K562 (cell line): ENCODE results near the gene SERPINA3. TPM values are rescaled to one million over a fixed set of nuclear protein-coding genes. Genes with fewer than 3 reads are reported as not detected.

Experiments
- ATAC-seq: fragments of 200-7000 bp; cut with Tn5 transposase; 3 replicates; pipeline ENCODE4 v1.9.1; 2020; ENCODE audit warnings: moderate library complexity
- BruUV-seq: library from RNA; stranded (reverse); fragments of 400-500 nt; replicated peaks from 2 replicates; lab custom pipeline; 2021; lab: Mats Ljungman, UMichigan
- CTCF ChIA-PET: fragments of 300-600 bp; formaldehyde crosslinking; extraction: SDS; loops from one replicate; lab custom pipeline; 2021; ENCODE audit warnings: low intra/inter-chr PET ratio; lab: Yijun Ruan, JAX
- POLR2A ChIA-PET: fragments of 300-600, 350-650 bp; sonication (Branson Sonifier 250); formaldehyde crosslinking; extraction: SDS; loops from one replicate; lab custom pipeline; 2021; ENCODE audit warnings: antibody characterized with exemption, inconsistent platforms; lab: Yijun Ruan, JAX
- DNase-seq, 4 experiments: peaks; one replicate each; pipeline versions ENCODE4 v3.0.0 to v3.0.0-alpha.2; 2011 to 2018; ENCODE audit warnings: low spot score in 3 of 4, mixed read lengths in 3 of 4; ENCODE audit errors: extremely low read depth in 1 of 4
- FAIRE-seq: peaks from 2 replicates; lab custom pipeline; 2011; peaks lifted over from hg19 to GRCh38; lab: Jason Lieb, UNC
- H2AFZ ChIP-seq: 2 replicates; pipeline ENCODE4 v1.6.0; 2011; ENCODE audit warnings: low read depth, low read length, control low read depth, inconsistent platforms
- H3K27ac ChIP-seq: fragments of 200-600 bp; 3 replicates; pipeline ENCODE4 v1.8.0; 2011; ENCODE audit warnings: low read depth, mild to moderate bottlenecking, control low read depth, inconsistent platforms, low read length, moderate library complexity, mixed read lengths; ENCODE audit errors: extremely low read depth
- H3K27me3 ChIP-seq, 2 experiments: fragments of 300-600 bp in 1 of 2; 2 replicates in 1 of 2; 3 replicates in 1 of 2; pipeline versions ENCODE4 v1.6.0 to v1.8.0; 2011; ENCODE audit warnings: inconsistent platforms in 2 of 2, low read length in 2 of 2, mild to moderate bottlenecking in 1 of 2, mixed read lengths in 1 of 2, moderate library complexity in 1 of 2; ENCODE audit not compliant: control insufficient read depth in 2 of 2, insufficient read depth in 2 of 2
- H3K36me3 ChIP-seq: fragments of 300-600 bp; 3 replicates; pipeline ENCODE4 v1.8.0; 2011; ENCODE audit warnings: mild to moderate bottlenecking, low read length, inconsistent platforms; ENCODE audit not compliant: control insufficient read depth, insufficient read depth
- H3K4me1 ChIP-seq, 2 experiments: fragments of 200-600 bp in 1 of 2; replicated peaks in 1 of 2; 2 replicates in 1 of 2; 3 replicates in 1 of 2; pipeline versions ENCODE4 v1.5.1 to v1.8.0; 2011; ENCODE audit warnings: inconsistent platforms in 2 of 2, low read length in 2 of 2, mild to moderate bottlenecking in 1 of 2, mixed read lengths in 1 of 2, moderate library complexity in 1 of 2; ENCODE audit not compliant: control insufficient read depth in 2 of 2, insufficient read depth in 2 of 2
- H3K4me2 ChIP-seq: 2 replicates; pipeline ENCODE4 v1.6.1; 2011; ENCODE audit warnings: low read length, control low read depth, inconsistent platforms, mixed read lengths; ENCODE audit not compliant: insufficient read depth
- H3K4me3 ChIP-seq: fragments of 200-600 bp; sonication (generic), shearing (Covaris generic); 2 replicates; pipeline ENCODE4 v1.5.1; 2016; ENCODE audit warnings: control low read depth, inconsistent platforms
- H3K79me2 ChIP-seq: fragments of 200-600 bp; 3 replicates; pipeline ENCODE4 v1.8.0; 2011; ENCODE audit warnings: low read length, inconsistent platforms; ENCODE audit not compliant: control insufficient read depth, insufficient read depth
- H3K9ac ChIP-seq, 2 experiments: 2 replicates each; pipeline versions ENCODE4 v1.6.0 to v1.6.1; 2011; ENCODE audit warnings: low read depth in 2 of 2, low read length in 2 of 2, control low read depth in 1 of 2, inconsistent platforms in 1 of 2, mild to moderate bottlenecking in 1 of 2, mixed read lengths in 1 of 2; ENCODE audit not compliant: insufficient read depth in 1 of 2
- H3K9me1 ChIP-seq: one replicate; pipeline ENCODE4 v1.6.0; 2011; ENCODE audit warnings: inconsistent platforms, mild to moderate bottlenecking, low read length, moderate library complexity; ENCODE audit not compliant: control insufficient read depth, insufficient read depth
- H3K9me3 ChIP-seq: replicated peaks from 2 replicates; pipeline ENCODE4 v1.5.1; 2011; ENCODE audit warnings: low read depth, low read length, inconsistent platforms; ENCODE audit not compliant: control insufficient read depth, insufficient read depth
- H4K20me1 ChIP-seq: replicated peaks from 2 replicates; pipeline ENCODE4 v1.6.1; 2011; ENCODE audit warnings: low read length, inconsistent platforms, mixed read lengths; ENCODE audit not compliant: control insufficient read depth, insufficient read depth
- ARHGAP35 ChIP-seq: fragments of 450-650 bp; IDR thresholded peaks from 2 replicates; pipeline ENCODE4 v1.6.1; 2018; ENCODE audit not compliant: partially characterized antibody
- ELK1 ChIP-seq: sonication (generic); formaldehyde crosslinking; IDR thresholded peaks from 2 replicates; pipeline ENCODE4 v1.8.1; 2022; ENCODE audit warnings: missing genetic modification reagents
- FOS ChIP-seq: IDR thresholded peaks from 3 replicates; pipeline ENCODE4 v1.6.1; 2011; ENCODE audit not compliant: insufficient read length; ENCODE audit errors: extremely low read depth
- HDAC3 ChIP-seq: fragments of 450-650 bp; IDR thresholded peaks from 2 replicates; pipeline ENCODE4 v1.6.1; 2018; ENCODE audit warnings: borderline replicate concordance, mild to moderate bottlenecking, moderate library complexity; ENCODE audit not compliant: partially characterized antibody
- MTA1 ChIP-seq: fragments of 450-650 bp; IDR thresholded peaks from 2 replicates; pipeline ENCODE4 v1.6.1; 2017; ENCODE audit warnings: borderline replicate concordance
- NR3C1 ChIP-seq: sonication (generic); formaldehyde crosslinking; IDR thresholded peaks from 2 replicates; pipeline ENCODE4 v1.8.1; 2022; ENCODE audit warnings: missing genetic modification reagents
- PYGO2 ChIP-seq: fragments of 450-650 bp; IDR thresholded peaks from 2 replicates; pipeline ENCODE4 v1.6.1; 2016; ENCODE audit warnings: mild to moderate bottlenecking, missing genetic modification characterization, moderate library complexity, missing compliant biosample characterization
- RREB1 ChIP-seq: fragments of 250-450 bp; sonication (Bioruptor Pico); IDR thresholded peaks from 2 replicates; pipeline ENCODE4 v1.4.0; 2020
- ZNF184 ChIP-seq: sonication (generic); formaldehyde crosslinking; IDR thresholded peaks from 2 replicates; pipeline ENCODE4 v1.5.0; 2020; ENCODE audit warnings: missing genetic modification reagents
- WGBS: fragments of 100-300 bp; shearing (Covaris generic); methylation state at CpG from one replicate; pipeline ENCODE4 v1.1.6; 2016; ENCODE audit warnings: low coverage, mixed read lengths; ENCODE audit not compliant: insufficient coverage; ENCODE audit errors: missing lambda C conversion rate; 5-methylcytosine and 5-hydroxymethylcytosine counted together
- in situ Hi-C: fragments of 300-500 bp; cut with MboI; formaldehyde crosslinking; loops from 4 replicates; pipeline ENCODE4 v1.15.0; 2018; ENCODE audit warnings: inconsistent platforms, mixed read lengths
- intact Hi-C: fragments of 100-400 bp; cut with micrococcal nuclease; formaldehyde crosslinking; loops from 2 replicates; pipeline ENCODE4 v1.14.2; 2022
- polyA plus RNA-seq, 8 experiments: library from polyadenylated mRNA; depleted of rRNA in 4 of 8; stranded (reverse) in 5 of 8; unstranded in 3 of 8; fragments of >200 nt; fragmentation: Nextera tagmentation in 2 of 8; fragmentation: Illumina TruSeq in 1 of 8; extraction: Ambion mirVana in 2 of 8; extraction: Trizol in 1 of 8; gene quantifications; 2 replicates each; pipeline versions ENCODE4 v1.2.1 to v1.2.3, GENCODE V29; 2011 to 2014; ENCODE audit warnings: inconsistent platforms in 1 of 8, missing spikeins in 1 of 8
- total RNA-seq, 7 experiments: library from RNA; depleted of rRNA in 6 of 7; stranded (reverse); fragments of >200 nt in 6 of 7; fragmentation: Illumina TruSeq in 2 of 7; extraction: Trizol in 2 of 7; gene quantifications; 2 replicates each; pipeline versions ENCODE4 v1.2.1 to v1.2.3, GENCODE V29; 2011 to 2021; ENCODE audit warnings: low replicate concordance in 1 of 7
- TF ChIP-seq, protein P1 (sequence below), 2 experiments: fragments of 150-350 bp in 1 of 2; IDR thresholded peaks; 2 replicates each; pipeline ENCODE4 v1.6.1; 2012 to 2016; ENCODE audit warnings: low read depth in 2 of 2, low read length in 2 of 2, mild to moderate bottlenecking in 1 of 2, moderate library complexity in 1 of 2
- TF ChIP-seq, protein P2 (sequence below): sonication (generic); formaldehyde crosslinking; IDR thresholded peaks from 2 replicates; pipeline ENCODE4 v1.8.1; 2023; ENCODE audit warnings: mild to moderate bottlenecking, missing genetic modification reagents, moderate library complexity

Gene SERPINA3
- total and polyA plus RNA-seq, 9 of the 15 experiments (the other 6 are each of a cell fraction or from before 2014, with no cell fraction given): 2.3 TPM; not detected in 8

DNA sequence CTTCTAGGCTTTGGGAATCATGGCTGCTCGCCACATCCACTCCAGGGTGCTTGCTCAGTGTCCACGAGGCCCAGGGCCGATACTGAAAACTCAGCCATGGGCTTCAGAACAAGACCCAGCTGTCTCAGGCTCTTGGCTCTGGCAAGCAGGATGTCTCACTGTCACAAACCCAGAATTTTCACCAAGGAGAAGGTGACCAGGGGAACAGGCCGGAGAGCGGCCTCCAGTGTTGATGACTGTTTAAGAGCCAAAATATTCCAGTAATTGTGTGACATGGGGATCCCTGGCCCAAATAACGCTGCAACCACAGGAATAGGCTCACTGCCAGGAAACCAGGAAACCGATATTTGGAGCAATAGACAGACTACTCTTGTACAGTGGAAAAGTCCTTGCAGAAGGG, 40.8 kb upstream of the SERPINA3 start:
- FAIRE-seq (no peak), ATAC-seq (no peak), DNase-seq (no peak)
- BruUV-seq: no TSS peak
- Histone ChIP-seq H3K4me2 (no peak overlapping the region), H3K9me3 (no peaks in the 10 kb centered on the region), H3K4me1 (no peaks in the 10 kb centered on the region), H3K27ac (no peak overlapping the region), H4K20me1 (no peaks in the 10 kb centered on the region), H3K4me3 (no peak overlapping the region), H3K27me3 (no peaks in the 10 kb centered on the region), H3K9me1 (no peaks in the 10 kb centered on the region), H3K36me3 (no peaks in the 10 kb centered on the region), H2AFZ (no peak overlapping the region), H3K79me2 (no peaks in the 10 kb centered on the region), H3K9ac (no peak overlapping the region)
- POLR2A ChIA-PET: interaction anchor here (0.6 kb wide), 2 partner anchors 259 to 405 kb away, joined by 3 read pairs; no protein-coding TSS in a partner anchor
- intact Hi-C loops: no loop called here
- CTCF ChIA-PET: no interaction called here
- in situ Hi-C loops: no loop called here
- WGBS: 5% methylated on average over 6 of the region's 7 CpGs
- TF ChIP-seq RREB1 (no peak), ARHGAP35 (no peak), ZNF184 (CRISPR knock-in tag) (no peak), FOS (no peak), HDAC3 (no peak), PYGO2 (no peak), MTA1 (no peak), NR3C1 (CRISPR knock-in tag) (no peak), ELK1 (CRISPR knock-in tag) (no peak)
- TF ChIP-seq, protein P1, sequence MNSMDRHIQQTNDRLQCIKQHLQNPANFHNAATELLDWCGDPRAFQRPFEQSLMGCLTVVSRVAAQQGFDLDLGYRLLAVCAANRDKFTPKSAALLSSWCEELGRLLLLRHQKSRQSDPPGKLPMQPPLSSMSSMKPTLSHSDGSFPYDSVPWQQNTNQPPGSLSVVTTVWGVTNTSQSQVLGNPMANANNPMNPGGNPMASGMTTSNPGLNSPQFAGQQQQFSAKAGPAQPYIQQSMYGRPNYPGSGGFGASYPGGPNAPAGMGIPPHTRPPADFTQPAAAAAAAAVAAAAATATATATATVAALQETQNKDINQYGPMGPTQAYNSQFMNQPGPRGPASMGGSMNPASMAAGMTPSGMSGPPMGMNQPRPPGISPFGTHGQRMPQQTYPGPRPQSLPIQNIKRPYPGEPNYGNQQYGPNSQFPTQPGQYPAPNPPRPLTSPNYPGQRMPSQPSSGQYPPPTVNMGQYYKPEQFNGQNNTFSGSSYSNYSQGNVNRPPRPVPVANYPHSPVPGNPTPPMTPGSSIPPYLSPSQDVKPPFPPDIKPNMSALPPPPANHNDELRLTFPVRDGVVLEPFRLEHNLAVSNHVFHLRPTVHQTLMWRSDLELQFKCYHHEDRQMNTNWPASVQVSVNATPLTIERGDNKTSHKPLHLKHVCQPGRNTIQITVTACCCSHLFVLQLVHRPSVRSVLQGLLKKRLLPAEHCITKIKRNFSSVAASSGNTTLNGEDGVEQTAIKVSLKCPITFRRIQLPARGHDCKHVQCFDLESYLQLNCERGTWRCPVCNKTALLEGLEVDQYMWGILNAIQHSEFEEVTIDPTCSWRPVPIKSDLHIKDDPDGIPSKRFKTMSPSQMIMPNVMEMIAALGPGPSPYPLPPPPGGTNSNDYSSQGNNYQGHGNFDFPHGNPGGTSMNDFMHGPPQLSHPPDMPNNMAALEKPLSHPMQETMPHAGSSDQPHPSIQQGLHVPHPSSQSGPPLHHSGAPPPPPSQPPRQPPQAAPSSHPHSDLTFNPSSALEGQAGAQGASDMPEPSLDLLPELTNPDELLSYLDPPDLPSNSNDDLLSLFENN (IDR thresholded peaks at IDR 0.05; ENCODE audit: low read depth in 2 of 2, low read length in 2 of 2): no peak
- TF ChIP-seq, protein P2, sequence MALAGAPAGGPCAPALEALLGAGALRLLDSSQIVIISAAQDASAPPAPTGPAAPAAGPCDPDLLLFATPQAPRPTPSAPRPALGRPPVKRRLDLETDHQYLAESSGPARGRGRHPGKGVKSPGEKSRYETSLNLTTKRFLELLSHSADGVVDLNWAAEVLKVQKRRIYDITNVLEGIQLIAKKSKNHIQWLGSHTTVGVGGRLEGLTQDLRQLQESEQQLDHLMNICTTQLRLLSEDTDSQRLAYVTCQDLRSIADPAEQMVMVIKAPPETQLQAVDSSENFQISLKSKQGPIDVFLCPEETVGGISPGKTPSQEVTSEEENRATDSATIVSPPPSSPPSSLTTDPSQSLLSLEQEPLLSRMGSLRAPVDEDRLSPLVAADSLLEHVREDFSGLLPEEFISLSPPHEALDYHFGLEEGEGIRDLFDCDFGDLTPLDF: no peak
